HG03469 (cell line): ENCODE results near the gene UBE2L6.

Source experiments
- ATAC-seq: cut with Tn5 transposase; IDR thresholded peaks from one replicate; pipeline ENCODE4 v1.9.1; 2021; ENCODE audit warnings: mild to moderate bottlenecking, moderate library complexity, moderate number of reproducible peaks; ENCODE audit not compliant: unreplicated experiment

UBE2L6 gene

DNA sequence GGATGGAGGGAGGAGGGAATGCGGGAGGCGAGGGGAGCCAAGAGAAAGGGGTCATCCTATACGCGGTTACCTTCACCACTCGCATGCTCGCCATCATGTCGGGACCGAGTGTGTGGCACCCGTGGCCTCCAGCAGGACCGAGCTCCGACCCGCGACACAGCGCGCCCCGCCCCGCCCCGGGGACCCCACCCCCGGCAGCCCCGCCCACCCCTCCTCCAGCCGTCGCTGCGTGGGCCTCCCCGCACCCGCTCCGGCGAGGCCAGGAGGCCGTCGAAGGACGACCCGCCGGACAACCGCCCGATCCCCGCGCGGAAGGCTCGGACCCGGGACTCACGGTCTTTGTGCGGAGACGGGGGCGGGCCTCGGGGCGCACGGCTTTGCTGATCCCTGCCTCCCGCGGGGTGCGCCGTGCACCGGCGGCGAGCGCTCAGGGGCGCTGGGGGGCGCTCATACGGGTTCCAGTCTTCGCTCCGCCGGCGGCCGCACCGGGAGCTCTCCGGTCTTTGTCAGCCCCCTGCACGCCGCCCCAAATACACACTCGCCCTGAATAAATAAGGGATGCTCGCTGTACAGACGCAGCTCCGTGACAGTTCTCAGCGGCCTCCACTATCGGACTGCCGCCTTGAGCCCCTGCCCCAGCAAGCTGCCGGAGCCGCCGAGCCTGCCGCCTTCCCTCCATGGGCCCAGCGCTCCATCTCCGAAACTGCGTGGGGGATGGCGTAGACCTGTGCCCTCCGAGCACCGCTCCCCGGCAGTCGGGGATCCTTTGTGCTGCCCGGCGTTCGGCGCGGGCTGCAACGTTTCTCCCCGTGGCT lies at the start of gene UBE2L6:
TSS of gene UBE2L6 (minus strand) at position 158 of the 815 bp plus-strand sequence. CDS start at position 97, 61 bp downstream.
- peak; percentile 31 for ATAC-seq

GRCh38 chr11:57616595-57616994 lies 49.1 kb upstream of the UBE2L6 start:
- no peak for ATAC-seq

- no peak for ATAC-seq
These were observed 47.8 kb upstream of the UBE2L6 start for GRCh38 chr11:57615308-57615707.

- no peak for ATAC-seq
These were observed 46.8 kb upstream of the UBE2L6 start for GRCh38 chr11:57614234-57614772.

DNA sequence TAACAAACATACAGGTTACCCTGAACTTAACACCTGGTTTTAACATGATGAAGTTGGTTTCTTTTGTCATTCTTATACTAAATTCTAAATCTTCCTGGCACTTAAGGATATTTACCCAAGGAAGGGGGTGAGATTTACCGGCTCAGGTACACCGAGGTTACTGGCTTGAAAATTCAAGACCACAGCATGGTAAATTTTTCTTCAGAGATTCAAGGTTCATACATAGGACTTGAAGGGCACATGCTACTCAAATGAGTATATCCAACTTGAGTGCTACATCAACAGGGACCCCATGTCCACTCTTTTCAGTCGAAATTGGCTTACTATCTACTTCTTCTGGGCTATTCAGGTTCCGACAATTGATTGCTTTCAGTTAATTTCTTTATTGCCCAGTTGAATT lies 42.7 kb upstream of the UBE2L6 start:
- ATAC-seq: no peak

GRCh38 chr11:57605028-57605420 lies 37.6 kb upstream of the UBE2L6 start:
- ATAC-seq: no peak

DNA sequence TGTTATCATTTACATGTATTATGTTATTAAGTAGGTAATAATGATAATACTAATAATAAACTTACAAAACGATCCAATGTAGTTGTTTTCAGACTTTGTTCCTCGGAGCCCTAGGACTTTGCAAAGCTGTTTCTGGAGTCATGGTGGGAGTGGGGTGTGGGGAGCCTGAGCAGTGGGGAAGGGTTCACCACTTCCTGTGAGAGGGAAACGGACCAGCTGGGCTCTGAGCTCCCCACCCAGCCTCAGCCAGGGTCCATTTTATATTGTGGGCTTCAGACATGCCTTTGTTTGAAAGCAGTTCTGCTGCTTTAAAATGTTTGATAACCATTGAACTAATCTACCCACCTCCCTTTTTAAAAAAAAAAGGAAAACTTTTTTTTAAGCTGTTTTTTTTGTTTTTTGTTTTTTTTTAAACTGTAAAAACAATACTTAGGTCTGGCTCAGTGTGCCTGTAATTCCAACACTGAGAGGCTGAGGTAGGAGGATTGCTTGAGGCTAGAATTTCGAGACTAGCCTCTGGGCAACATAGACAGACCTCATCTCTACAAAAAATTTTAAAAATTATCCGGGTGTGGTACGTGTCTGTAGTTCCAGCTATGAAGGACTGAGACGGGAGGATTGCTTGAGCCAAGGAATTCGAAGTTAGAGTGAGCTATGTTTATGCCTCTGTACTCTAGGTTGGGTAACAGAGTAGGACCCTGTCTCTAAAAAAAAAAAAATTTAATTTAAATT lies 37.0 kb upstream of the UBE2L6 start:
- no peak for ATAC-seq

- ATAC-seq: no peak
These were observed 33.8 kb upstream of the UBE2L6 start for GRCh38 chr11:57601297-57601696.

DNA sequence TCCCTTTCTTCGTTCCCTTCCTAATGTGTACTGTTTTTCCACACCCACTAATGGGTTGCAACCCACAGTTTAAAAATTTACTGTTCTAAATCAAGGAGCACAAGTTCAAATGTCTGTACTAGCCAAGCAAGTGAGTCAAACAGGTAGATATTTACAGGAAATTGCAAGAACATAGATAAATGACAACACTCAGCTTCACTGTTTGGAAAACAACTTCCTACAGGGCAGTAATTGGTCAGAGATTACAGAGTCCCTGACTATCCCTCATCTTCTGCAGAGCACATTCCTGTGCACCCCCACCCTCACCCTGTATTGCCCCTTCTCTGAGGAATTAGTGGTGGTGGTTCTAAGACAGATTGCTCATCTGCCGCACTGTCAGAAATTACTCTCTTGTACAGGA lies 31.9 kb upstream of the UBE2L6 start:
- ATAC-seq: no peak

DNA sequence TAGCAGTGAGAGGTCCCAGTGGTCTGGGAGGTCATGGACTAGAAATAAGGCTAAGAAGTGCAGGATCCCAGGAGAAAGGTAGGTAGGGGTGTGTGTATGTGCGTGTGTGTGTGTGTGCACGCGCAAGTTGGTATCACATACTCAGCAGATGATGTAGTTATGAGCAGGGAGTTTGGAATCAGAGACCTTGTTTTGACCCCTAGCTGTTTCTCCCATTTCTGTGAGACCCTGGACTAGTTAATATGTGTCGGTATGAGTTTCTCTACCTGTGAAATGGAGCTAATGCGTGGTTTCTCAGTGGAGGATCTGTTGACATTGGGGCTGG lies 31.3 kb upstream of the UBE2L6 start:
- no peak for ATAC-seq

DNA sequence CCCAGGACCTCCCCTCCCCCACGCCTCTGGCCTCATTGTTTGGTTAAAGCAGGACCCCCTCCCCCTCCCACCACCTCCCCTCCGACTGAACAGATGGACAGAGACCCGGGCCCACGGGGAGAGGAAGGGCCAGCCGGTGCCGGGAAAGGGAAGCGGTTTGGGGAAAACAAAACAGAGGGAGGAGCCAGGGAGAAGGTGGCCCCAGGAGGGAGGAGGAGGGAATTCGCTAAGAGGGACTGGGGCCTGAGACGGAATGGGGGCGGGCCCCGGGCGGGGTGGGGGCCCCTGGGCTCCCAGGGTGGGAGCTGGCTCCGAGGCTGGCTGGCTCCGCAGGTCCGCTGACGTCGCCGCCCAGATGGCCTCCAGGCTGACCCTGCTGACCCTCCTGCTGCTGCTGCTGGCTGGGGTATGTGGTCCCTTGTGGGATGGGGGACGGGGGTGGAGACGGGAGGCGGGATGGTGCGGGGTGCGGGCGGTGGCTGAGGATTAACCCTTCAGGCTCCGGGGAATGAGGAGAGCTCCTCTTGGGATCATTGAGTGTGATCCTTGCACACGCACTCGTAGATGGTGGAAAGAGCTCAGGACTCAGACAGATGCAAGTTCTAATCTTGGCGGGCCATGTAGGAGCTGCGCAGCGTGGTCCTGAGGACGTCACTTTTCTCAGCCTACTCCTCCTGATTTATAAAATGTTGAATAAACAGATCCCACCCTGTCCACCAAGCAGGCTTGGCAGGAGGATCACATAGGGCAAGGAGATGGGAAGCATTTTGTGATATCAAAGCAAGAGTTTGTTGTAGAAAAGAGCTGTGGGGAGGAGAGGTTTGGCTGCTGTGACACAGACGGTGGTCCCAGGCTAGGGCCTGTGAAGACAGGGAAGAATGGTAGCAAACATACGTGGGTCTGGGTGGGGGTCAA lies 30.7 kb upstream of the UBE2L6 start:
- no peak for ATAC-seq

DNA sequence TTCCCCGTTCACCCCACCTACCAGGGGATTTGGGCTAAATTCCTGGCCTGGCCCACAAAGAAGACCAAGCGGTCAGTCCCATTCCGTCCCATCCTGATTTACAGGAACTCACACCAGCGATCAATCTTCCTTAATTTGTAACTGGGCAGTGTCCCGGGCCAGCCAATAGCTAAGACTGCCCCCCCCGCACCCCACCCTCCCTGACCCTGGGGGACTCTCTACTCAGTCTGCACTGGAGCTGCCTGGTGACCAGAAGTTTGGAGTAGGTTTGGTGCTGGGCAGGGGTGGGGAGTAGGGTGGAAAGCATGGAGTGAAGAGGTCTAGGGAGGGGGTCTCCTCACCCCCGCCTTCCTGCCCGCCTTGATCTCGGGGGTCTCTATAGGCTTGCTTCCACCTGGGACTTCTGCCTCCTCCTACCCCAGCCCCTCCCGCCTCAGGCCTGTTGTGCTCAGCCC lies 30.0 kb upstream of the UBE2L6 start, which contains the start of gene SERPING1:
TSS of gene SERPING1 (plus strand) at position 225 of the 455 bp plus-strand sequence. CDS start 586 bp downstream, outside the sequence.
- no peak for ATAC-seq

DNA sequence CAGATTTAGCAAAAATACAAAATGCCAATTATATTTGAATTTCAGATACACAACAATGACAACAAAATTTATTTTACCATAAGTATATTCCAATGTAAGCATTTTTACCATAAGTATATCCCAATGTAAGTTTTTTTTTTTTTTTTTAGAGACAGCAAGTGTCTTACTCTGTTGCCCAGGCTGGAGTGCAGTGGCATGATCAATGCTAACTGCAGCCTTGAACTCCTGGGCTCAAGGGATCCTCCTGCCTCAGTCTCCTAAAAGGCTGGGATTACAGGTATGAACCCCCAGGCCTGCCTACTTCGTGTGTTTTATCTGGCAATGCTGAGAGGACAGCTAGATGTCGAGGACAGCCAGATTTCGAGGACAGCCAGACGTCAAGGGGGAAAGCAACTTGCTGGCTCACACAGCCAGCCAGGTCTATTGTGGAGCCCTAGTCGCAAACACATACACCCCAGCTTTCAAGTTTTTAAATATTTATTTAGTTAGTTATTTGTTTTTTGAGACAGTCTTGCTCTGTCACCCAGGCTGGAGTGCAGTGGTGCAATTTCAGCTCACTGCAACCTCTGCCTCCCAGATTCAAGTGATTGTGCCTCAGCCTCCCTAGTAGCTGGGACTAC lies 28.9 kb upstream of the UBE2L6 start:
- ATAC-seq: no peak

DNA sequence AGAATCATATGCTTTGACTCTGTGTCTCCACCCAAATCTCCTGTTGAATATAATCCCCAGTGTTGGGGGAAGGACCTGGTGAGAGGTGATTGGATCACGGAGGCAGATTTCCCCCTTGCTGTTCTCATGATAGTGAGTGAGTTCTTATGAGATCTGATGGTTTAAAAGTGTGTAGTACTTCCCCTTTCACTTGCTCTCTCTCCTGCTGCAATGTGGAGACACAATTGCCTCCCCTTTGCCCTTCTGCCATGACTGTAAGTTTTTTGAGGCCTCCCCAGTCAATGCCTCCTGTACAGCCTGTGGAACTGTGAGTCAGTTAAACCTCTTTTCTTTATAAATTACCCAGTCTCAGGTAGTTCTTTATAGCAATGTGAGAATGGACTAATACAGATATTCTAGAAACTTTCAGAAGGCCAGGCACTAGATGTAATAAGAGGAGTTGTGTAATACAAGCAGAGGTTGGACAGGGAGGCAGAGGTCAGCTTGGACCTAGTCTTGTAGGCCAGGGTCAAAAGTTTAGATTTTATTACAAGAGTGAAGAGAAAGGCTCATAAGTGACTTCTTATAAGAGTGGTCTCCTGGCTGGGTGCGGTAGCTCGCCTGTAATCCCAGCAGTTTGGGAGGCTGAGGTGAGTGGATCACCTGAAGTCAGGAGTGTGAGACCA lies 20.7 kb upstream of the UBE2L6 start:
- ATAC-seq: no peak

- no peak for ATAC-seq
These were observed 19.3 kb upstream of the UBE2L6 start for GRCh38 chr11:57586711-57587245.

DNA sequence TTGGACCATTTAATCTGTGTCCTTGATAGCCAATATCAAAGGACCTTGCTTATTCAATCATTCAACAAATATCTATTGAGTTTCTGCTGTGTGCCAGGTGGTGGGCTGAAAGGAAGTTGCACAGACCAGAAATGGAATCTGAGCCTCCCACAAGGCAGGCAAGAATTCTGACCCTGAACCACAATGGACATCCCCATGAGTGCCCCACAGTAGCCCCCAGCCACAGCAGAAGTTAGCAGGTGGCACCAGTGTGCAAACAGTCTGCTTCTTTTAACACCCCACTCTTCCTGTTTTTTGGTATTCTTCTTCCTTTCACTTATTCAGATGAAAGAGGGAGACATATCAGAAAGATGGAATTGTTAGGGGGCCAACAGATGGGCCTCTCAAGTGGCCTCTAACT lies 17.8 kb upstream of the UBE2L6 start:
- no peak for ATAC-seq

- no peak for ATAC-seq
These were observed 16.9 kb upstream of the UBE2L6 start for GRCh38 chr11:57584341-57584740.

- no peak for ATAC-seq
These were observed 6.6 kb upstream of the UBE2L6 start for GRCh38 chr11:57574061-57574460.

GRCh38 chr11:57571606-57572005 lies 4.1 kb upstream of the UBE2L6 start:
- no peak for ATAC-seq
